Hepatocyte (in vitro differentiated cells): Measurements from ENCODE around the gene BCAR1.

Source experiments
- CTCF ChIP-seq: fragments of 200-600 bp; sonication (generic); IDR thresholded peaks from 2 replicates; pipeline ENCODE4 v1.5.1; 2016; ENCODE audit warnings: antibody characterized with exemption, mild to moderate bottlenecking; ENCODE audit not compliant: poor library complexity
- EZH2 ChIP-seq: fragments of 200-600 bp; sonication (generic); IDR thresholded peaks from 2 replicates; pipeline ENCODE4 v1.6.1; 2016; ENCODE audit warnings: antibody characterized with exemption, mild to moderate bottlenecking, borderline replicate concordance
- EZH2phosphoT487 ChIP-seq: fragments of 200-600 bp; sonication (generic); IDR thresholded peaks from one replicate; pipeline ENCODE4 v1.6.1; 2018; ENCODE audit warnings: antibody characterized with exemption, mild to moderate bottlenecking, low read depth, moderate library complexity; ENCODE audit not compliant: unreplicated experiment, severe bottlenecking

GRCh38 chr16:75263291-75263962, 12.0 kb upstream of the BCAR1 start:
- no peak for TF ChIP-seq CTCF
- no peak for TF ChIP-seq EZH2phosphoT487
- no peak for TF ChIP-seq EZH2
